ENCODE data around the gene ZNF438. TPM values are rescaled to one million over a fixed set of nuclear protein-coding genes. Genes with fewer than 3 reads are reported as not detected.

ZNF438 gene
- total RNA-seq, 1 donor from 2014 or later = 1.3 TPM

GRCh38 chr10:30990971-30991646 is 40.6 kb downstream of the ZNF438 start:
- no peaks in the 10 kb centered on the region for H3K4me1 Mint-ChIP-seq
- H3K27ac Mint-ChIP-seq = no peak overlapping the region

GRCh38 chr10:30990351-30990750 is 41.3 kb downstream of the ZNF438 start:
- Histone ChIP-seq H3K4me3 (no peak overlapping the region), H2AFZ (replicated peaks) (no peak overlapping the region), H3K4me2 (no peak overlapping the region), H3K9me3 (ENCODE audit: low read depth) (peaks cover 5% of the 10 kb centered on the region), H3K27me3 (no peaks in the 10 kb centered on the region), H3K79me2 (ENCODE audit: low read depth) (no peaks in the 10 kb centered on the region), H3K4me1 (no peaks in the 10 kb centered on the region), H3K9ac (no peak overlapping the region), H4K20me1 (ENCODE audit: low read depth) (no peaks in the 10 kb centered on the region), H3K36me3 (peaks cover 5% of the 10 kb centered on the region), H3F3A (ENCODE audit: low read depth) (no peaks in the 10 kb centered on the region), H3K27ac (no peak overlapping the region)
- no peak for DNase-seq (ENCODE audit: low spot score)
- Mint-ChIP-seq H3K27ac (no peak overlapping the region), H3K4me1 (no peaks in the 10 kb centered on the region), H3K27me3 (ENCODE audit: insufficient read depth, low read depth) (no peaks in the 10 kb centered on the region), H3K9me3 (peaks cover 21% of the 10 kb centered on the region), H3K4me3 (no peak overlapping the region), H3K36me3 (peaks cover 6% of the 10 kb centered on the region)
- TF ChIP-seq EZH2phosphoT487 (IDR thresholded peaks at IDR 0.05) (no peak), EZH2 (IDR thresholded peaks at IDR 0.05) (no peak), CTCF (IDR thresholded peaks at IDR 0.05) (no peak)

More at GRCh38 chr10:30990971-30991646, 40.6 kb downstream of the ZNF438 start:
- no peaks in the 10 kb centered on the region for H4K20me1 ChIP-seq (ENCODE audit: low read depth)
- no peaks in the 10 kb centered on the region for H3K27me3 ChIP-seq
- DNase-seq (ENCODE audit: low spot score) = no peak
- no peak overlapping the region for H3K9ac ChIP-seq
- Mint-ChIP-seq H3K36me3 (peaks cover 6% of the 10 kb centered on the region), H3K27me3 (ENCODE audit: insufficient read depth, low read depth) (no peaks in the 10 kb centered on the region), H3K4me3 (no peak overlapping the region), H3K9me3 (peaks cover 25% of the 10 kb centered on the region)
- no peaks in the 10 kb centered on the region for H3K4me1 ChIP-seq
- no peak overlapping the region for H3K27ac ChIP-seq
- H3K4me3 ChIP-seq = no peak overlapping the region
- no peaks in the 10 kb centered on the region for H3K79me2 ChIP-seq (ENCODE audit: low read depth)
- H3K4me2 ChIP-seq = no peak overlapping the region
- peaks cover 9% of the 10 kb centered on the region for H3K9me3 ChIP-seq (ENCODE audit: low read depth)
- no peak for TF ChIP-seq EZH2 (IDR thresholded peaks at IDR 0.05)
- no peaks in the 10 kb centered on the region for H3F3A ChIP-seq (ENCODE audit: low read depth)
- no peak overlapping the region for H2AFZ ChIP-seq (replicated peaks)
- H3K36me3 ChIP-seq = peaks cover 7% of the 10 kb centered on the region

- Mint-ChIP-seq H3K36me3 (peaks cover 4% of the 10 kb centered on the region), H3K27me3 (ENCODE audit: insufficient read depth, low read depth) (no peaks in the 10 kb centered on the region), H3K4me3 (no peak overlapping the region), H3K27ac (no peak overlapping the region), H3K4me1 (no peaks in the 10 kb centered on the region), H3K9me3 (peaks cover 8% of the 10 kb centered on the region)
- no peaks in the 10 kb centered on the region for H3K9me3 ChIP-seq (ENCODE audit: low read depth)
- H3K4me1 ChIP-seq = no peaks in the 10 kb centered on the region
- TF ChIP-seq EZH2 (IDR thresholded peaks at IDR 0.05) (no peak), CTCF (IDR thresholded peaks at IDR 0.05) (no peak), EZH2phosphoT487 (IDR thresholded peaks at IDR 0.05) (no peak)
- H3K27ac ChIP-seq = no peak overlapping the region
- H3K79me2 ChIP-seq (ENCODE audit: low read depth) = no peaks in the 10 kb centered on the region
- no peak overlapping the region for H2AFZ ChIP-seq (replicated peaks)
- H3K36me3 ChIP-seq = no peaks in the 10 kb centered on the region
- H3K4me2 ChIP-seq = no peak overlapping the region
- no peak overlapping the region for H3K9ac ChIP-seq
- no peak for DNase-seq (ENCODE audit: low spot score)
- no peaks in the 10 kb centered on the region for H3K27me3 ChIP-seq
- no peaks in the 10 kb centered on the region for H3F3A ChIP-seq (ENCODE audit: low read depth)
- no peak overlapping the region for H3K4me3 ChIP-seq
- no peaks in the 10 kb centered on the region for H4K20me1 ChIP-seq (ENCODE audit: low read depth)
Measured at GRCh38 chr10:30988831-30989435, 42.7 kb downstream of the ZNF438 start.

GRCh38 chr10:30987463-30987862 is 44.2 kb downstream of the ZNF438 start:
- no peak for DNase-seq (ENCODE audit: low spot score)
- Histone ChIP-seq H3K4me2 (no peak overlapping the region), H3K4me3 (no peak overlapping the region), H3K4me1 (no peaks in the 10 kb centered on the region), H3F3A (ENCODE audit: low read depth) (no peaks in the 10 kb centered on the region), H3K27me3 (no peaks in the 10 kb centered on the region), H3K9ac (no peak overlapping the region), H3K79me2 (ENCODE audit: low read depth) (no peaks in the 10 kb centered on the region), H3K36me3 (no peaks in the 10 kb centered on the region), H3K27ac (no peak overlapping the region), H3K9me3 (ENCODE audit: low read depth) (no peaks in the 10 kb centered on the region), H4K20me1 (ENCODE audit: low read depth) (no peaks in the 10 kb centered on the region), H2AFZ (replicated peaks) (no peak overlapping the region)
- H3K4me3 Mint-ChIP-seq = no peak overlapping the region
- H3K27me3 Mint-ChIP-seq (ENCODE audit: insufficient read depth, low read depth) = no peaks in the 10 kb centered on the region
- TF ChIP-seq EZH2phosphoT487 (IDR thresholded peaks at IDR 0.05) = no peak
- TF ChIP-seq CTCF (IDR thresholded peaks at IDR 0.05) = no peak
- no peak for TF ChIP-seq EZH2 (IDR thresholded peaks at IDR 0.05)
- no peak overlapping the region for H3K27ac Mint-ChIP-seq
- H3K36me3 Mint-ChIP-seq = peaks cover 4% of the 10 kb centered on the region
- H3K9me3 Mint-ChIP-seq = peaks cover 3% of the 10 kb centered on the region
- H3K4me1 Mint-ChIP-seq = no peaks in the 10 kb centered on the region

All from neural progenitor cell (in vitro differentiated cells).